Stimulated activated naive CD8-positive, alpha-beta T cell treated with anti-CD3 and anti-CD28 coated beads, Interleukin-15, Interleukin-2, amounts not matched to agents 100 ng/mL and 50 ng/mL, for 24 hours (primary cell): Measurements from ENCODE around the gene KRT35.
"Not testable (repeated sequence)": the region's sequence is repeated elsewhere in the genome, so short reads cannot be mapped to it uniquely, and the experiment has no call there.

Source experiments
- H3K27ac Mint-ChIP-seq: one replicate; pipeline ENCODE4 v1.8.0; 2021; ENCODE audit warnings: mild to moderate bottlenecking, mixed read lengths
- H3K27me3 Mint-ChIP-seq: one replicate; pipeline ENCODE4 v1.8.0; 2021; ENCODE audit warnings: mixed read lengths
- H3K36me3 Mint-ChIP-seq: one replicate; pipeline ENCODE4 v1.8.0; 2021; ENCODE audit warnings: low read depth, mixed read lengths
- H3K4me1 Mint-ChIP-seq: one replicate; pipeline ENCODE4 v1.8.0; 2021; ENCODE audit warnings: low read depth, mixed read lengths
- H3K4me3 Mint-ChIP-seq: one replicate; pipeline ENCODE4 v1.8.0; 2021; ENCODE audit warnings: mild to moderate bottlenecking, mixed read lengths
- H3K9me3 Mint-ChIP-seq: one replicate; pipeline ENCODE4 v1.8.0; 2021; ENCODE audit warnings: mixed read lengths

Gene KRT35

GRCh38 chr17:41437769-41438168 lies 43.2 kb downstream of the KRT35 start:
- Mint-ChIP-seq H3K27ac (no peak overlapping the region), H3K27me3 (peaks cover 11% of the 10 kb centered on the region), H3K36me3 (no peaks in the 10 kb centered on the region), H3K4me1 (no peaks in the 10 kb centered on the region), H3K4me3 (no peak overlapping the region), H3K9me3 (no peaks in the 10 kb centered on the region)

- H3K27me3 Mint-ChIP-seq: peaks cover 10% of the 10 kb centered on the region
- H3K27ac Mint-ChIP-seq: no peak overlapping the region
- H3K9me3 Mint-ChIP-seq: no peaks in the 10 kb centered on the region
- no peaks in the 10 kb centered on the region for H3K36me3 Mint-ChIP-seq
- no peak overlapping the region for H3K4me3 Mint-ChIP-seq
- no peaks in the 10 kb centered on the region for H3K4me1 Mint-ChIP-seq
These were observed 43.7 kb downstream of the KRT35 start for GRCh38 chr17:41437254-41437653.

GRCh38 chr17:41434415-41434814 lies 46.5 kb downstream of the KRT35 start:
- no peaks in the 10 kb centered on the region for H3K36me3 Mint-ChIP-seq
- H3K4me1 Mint-ChIP-seq: no peaks in the 10 kb centered on the region
- H3K27me3 Mint-ChIP-seq: peaks cover 4% of the 10 kb centered on the region
- H3K27ac Mint-ChIP-seq: no peak overlapping the region
- no peak overlapping the region for H3K4me3 Mint-ChIP-seq
- no peaks in the 10 kb centered on the region for H3K9me3 Mint-ChIP-seq

- Mint-ChIP-seq H3K36me3 (no peaks in the 10 kb centered on the region), H3K4me1 (no peaks in the 10 kb centered on the region), H3K27me3 (peaks cover 4% of the 10 kb centered on the region), H3K9me3 (no peaks in the 10 kb centered on the region), H3K4me3 (no peak overlapping the region), H3K27ac (no peak overlapping the region)
These were observed 46.9 kb downstream of the KRT35 start for GRCh38 chr17:41434005-41434404.

GRCh38 chr17:41433586-41433985 lies 47.4 kb downstream of the KRT35 start:
- Mint-ChIP-seq H3K36me3 (no peaks in the 10 kb centered on the region), H3K4me1 (no peaks in the 10 kb centered on the region), H3K27ac (no peak overlapping the region), H3K4me3 (no peak overlapping the region), H3K27me3 (peaks cover 4% of the 10 kb centered on the region), H3K9me3 (no peaks in the 10 kb centered on the region)

- not testable (repeated sequence) for H3K4me3 Mint-ChIP-seq, H3K9me3 Mint-ChIP-seq, H3K27ac Mint-ChIP-seq, H3K4me1 Mint-ChIP-seq, H3K27me3 Mint-ChIP-seq, H3K36me3 Mint-ChIP-seq
These were observed 50.6 kb downstream of the KRT35 start for GRCh38 chr17:41430376-41430775.

GRCh38 chr17:41429667-41430066 lies 51.3 kb downstream of the KRT35 start:
- Mint-ChIP-seq H3K4me1 (no peaks in the 10 kb centered on the region), H3K27me3 (peaks cover 4% of the 10 kb centered on the region), H3K36me3 (no peaks in the 10 kb centered on the region), H3K9me3 (no peaks in the 10 kb centered on the region), H3K4me3 (no peak overlapping the region), H3K27ac (no peak overlapping the region)

GRCh38 chr17:41428591-41429291 lies 52.2 kb downstream of the KRT35 start:
- no peaks in the 10 kb centered on the region for H3K9me3 Mint-ChIP-seq
- H3K36me3 Mint-ChIP-seq: no peaks in the 10 kb centered on the region
- no peaks in the 10 kb centered on the region for H3K4me1 Mint-ChIP-seq
- H3K27me3 Mint-ChIP-seq: peaks cover 4% of the 10 kb centered on the region
- no peak overlapping the region for H3K4me3 Mint-ChIP-seq
- H3K27ac Mint-ChIP-seq: no peak overlapping the region
